CD4-positive, CD25-positive, alpha-beta regulatory T cell (primary cell): ENCODE data around the gene ALDH3B2. TPM values are rescaled to one million over a fixed set of nuclear protein-coding genes. Genes with fewer than 3 reads are reported as not detected.

Experiments used
- ATAC-seq, 2 donors: fragments of 150-1000 bp; cut with Tn5 transposase; one replicate each; pipeline ENCODE4 v1.10.0; 2021; ENCODE audit warnings: low read depth in 2 of 2, moderate number of reproducible peaks in 2 of 2, moderate library complexity in 1 of 2
- DNase-seq, 3 donors: peaks; one replicate each; pipeline versions ENCODE4 v3.0.0 to v3.0.0-alpha.2; 2012 to 2022; ENCODE audit warnings: mixed read lengths in 1 of 3
- H3K27ac ChIP-seq: one replicate; pipeline ENCODE4 v1.7.0; 2013; ENCODE audit warnings: mild to moderate bottlenecking, low read length; ENCODE audit not compliant: insufficient read depth, poor library complexity, severe bottlenecking
- H3K27me3 ChIP-seq: one replicate; pipeline ENCODE4 v1.7.0; 2013; ENCODE audit warnings: low read length; ENCODE audit not compliant: control insufficient read depth, insufficient read depth
- H3K36me3 ChIP-seq: one replicate; pipeline ENCODE4 v1.7.0; 2013; ENCODE audit warnings: mild to moderate bottlenecking, low read length, moderate library complexity; ENCODE audit not compliant: control insufficient read depth, insufficient read depth
- H3K4me1 ChIP-seq: 2 replicates; pipeline ENCODE4 v1.7.0; 2013; ENCODE audit warnings: mild to moderate bottlenecking, low read length; ENCODE audit not compliant: insufficient read depth, control insufficient read depth, poor library complexity, severe bottlenecking
- H3K4me3 ChIP-seq: one replicate; pipeline ENCODE4 v1.7.0; 2013; ENCODE audit warnings: low read depth, mild to moderate bottlenecking, low read length, moderate library complexity
- H3K9me3 ChIP-seq, 2 experiments: 1 replicate in 1 of 2; 2 replicates in 1 of 2; pipeline ENCODE4 v1.7.0; 2013; ENCODE audit warnings: low read length in 2 of 2, mild to moderate bottlenecking in 1 of 2, moderate library complexity in 1 of 2; ENCODE audit not compliant: control insufficient read depth in 2 of 2
- H3K27ac Mint-ChIP-seq, 3 donors: one replicate each; pipeline ENCODE4 v1.8.0; 2020 to 2022; ENCODE audit warnings: mild to moderate bottlenecking in 3 of 3, mixed read lengths in 3 of 3, moderate library complexity in 2 of 3
- H3K27me3 Mint-ChIP-seq: one replicate; pipeline ENCODE4 v1.8.0; 2022; ENCODE audit warnings: mild to moderate bottlenecking, mixed read lengths
- H3K36me3 Mint-ChIP-seq: one replicate; pipeline ENCODE4 v1.8.0; 2020; ENCODE audit warnings: mixed read lengths
- H3K4me1 Mint-ChIP-seq, 4 donors: one replicate each; pipeline ENCODE4 v1.8.0; 2020 to 2022; ENCODE audit warnings: mixed read lengths in 4 of 4, mild to moderate bottlenecking in 1 of 4
- H3K4me3 Mint-ChIP-seq, 4 donors: one replicate each; pipeline ENCODE4 v1.8.0; 2020 to 2022; ENCODE audit warnings: mild to moderate bottlenecking in 4 of 4, mixed read lengths in 4 of 4, moderate library complexity in 3 of 4
- H3K9me3 Mint-ChIP-seq, 7 donors: one replicate each; pipeline ENCODE4 v1.8.0; 2020 to 2022; ENCODE audit warnings: mixed read lengths in 7 of 7, mild to moderate bottlenecking in 3 of 7, moderate library complexity in 2 of 7
- polyA plus RNA-seq, 4 donors: library from polyadenylated mRNA; unstranded; fragments of 300-500 nt; fragmentation: Illumina TruSeq; gene quantifications; one replicate each; pipeline ENCODE4 v1.2.3, GENCODE V29; 2021
- total RNA-seq: library from RNA; stranded (reverse); gene quantifications from one replicate; pipeline ENCODE4 v1.2.3, GENCODE V29; 2022

ALDH3B2 gene
- total and polyA plus RNA-seq, 5 donors from 2014 or later: not detected

DNA sequence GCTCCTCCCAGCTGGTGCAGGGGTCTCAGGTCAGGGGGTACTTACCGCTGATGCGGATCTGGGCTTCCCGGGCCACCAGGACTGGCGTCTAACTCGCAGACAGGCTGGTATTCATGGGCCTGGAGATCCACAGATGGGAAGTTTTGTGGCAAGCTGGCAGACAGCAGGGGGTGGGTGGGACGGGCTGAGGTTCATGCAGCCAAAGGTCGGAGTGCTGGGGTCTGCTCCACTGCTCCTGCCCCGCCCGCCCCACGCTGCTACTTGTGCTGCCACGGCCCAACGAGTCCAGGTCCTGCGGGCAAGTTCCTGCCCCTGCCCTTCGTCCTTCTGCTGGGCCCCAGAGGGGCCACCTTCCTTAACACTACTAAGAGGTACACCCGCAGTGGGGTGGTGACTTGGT lies 27.0 kb downstream of the ALDH3B2 start:
- H3K27me3 Mint-ChIP-seq: no peaks in the 10 kb centered on the region
- ATAC-seq (no peak), DNase-seq (no peak)
- H3K4me3 Mint-ChIP-seq: peak overlapping the region in 1 of 4 donors; percentile 67
- H3K4me1 Mint-ChIP-seq: peaks cover 9 to 42% (median 24%) of the 10 kb centered on the region in 4 donors
- H3K9me3 Mint-ChIP-seq: no peaks in the 10 kb centered on the region
- no peaks in the 10 kb centered on the region for H3K27me3 ChIP-seq
- H3K36me3 ChIP-seq: no peaks in the 10 kb centered on the region
- peaks cover 36% of the 10 kb centered on the region for H3K4me1 ChIP-seq
- H3K27ac ChIP-seq: no peak overlapping the region
- peak overlapping the region in 1 of 3 donors; percentile 64 for H3K27ac Mint-ChIP-seq
- H3K9me3 ChIP-seq: no peaks in the 10 kb centered on the region
- no peak overlapping the region for H3K4me3 ChIP-seq
- no peaks in the 10 kb centered on the region for H3K36me3 Mint-ChIP-seq

DNA sequence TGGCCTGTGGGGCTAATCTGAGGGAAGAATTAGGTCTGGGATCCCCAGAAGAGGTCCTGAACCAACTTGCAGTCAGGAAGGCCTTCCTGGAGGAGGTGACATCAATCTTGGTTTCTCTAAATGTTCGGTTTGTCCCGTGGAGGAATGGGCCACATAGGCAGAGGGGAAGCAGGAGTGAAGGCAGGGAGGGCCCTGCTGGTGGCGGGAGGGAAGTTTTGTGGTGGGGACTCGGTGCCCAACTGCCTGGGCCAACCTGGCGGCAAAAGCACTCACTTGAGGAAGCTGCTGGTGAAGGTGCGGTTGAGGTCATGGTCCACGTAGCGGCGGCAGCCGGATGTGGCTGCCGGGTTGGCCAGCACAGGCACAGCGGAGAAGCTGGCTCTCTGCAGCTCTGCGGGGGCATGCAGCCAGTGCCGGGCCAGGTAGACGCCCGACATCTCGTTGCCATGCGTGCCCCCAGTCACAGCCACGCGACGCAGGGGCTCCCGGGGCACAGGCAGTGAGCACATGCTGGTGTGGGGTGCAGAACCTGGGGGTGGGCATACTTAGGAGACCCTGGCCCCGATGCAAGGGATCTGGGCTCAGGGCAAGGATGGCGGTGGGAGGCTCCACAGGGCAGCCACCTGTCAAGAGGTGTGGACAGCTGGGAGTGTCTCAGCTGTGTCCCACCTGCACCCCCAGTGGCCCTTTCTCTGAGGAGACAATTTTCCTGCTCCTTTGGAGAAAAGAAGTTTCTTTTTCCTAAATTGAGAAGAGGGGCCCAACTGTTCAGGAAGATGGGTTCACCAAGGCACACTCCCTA lies 27.7 kb downstream of the ALDH3B2 start:
- Histone ChIP-seq H3K9me3 (no peaks in the 10 kb centered on the region), H3K4me1 (peaks cover 36% of the 10 kb centered on the region), H3K4me3 (peak overlapping the region; percentile 44), H3K27ac (no peak overlapping the region), H3K27me3 (no peaks in the 10 kb centered on the region), H3K36me3 (no peaks in the 10 kb centered on the region)
- DNase-seq (peak in 2 of 3 donors; percentile 32 to 84), ATAC-seq (peak; percentile 27 to 43)
- Mint-ChIP-seq H3K36me3 (no peaks in the 10 kb centered on the region), H3K27me3 (no peaks in the 10 kb centered on the region), H3K27ac (peak overlapping the region; percentile 78 to 90 (median 82)), H3K4me3 (peak overlapping the region in 3 of 4 donors; percentile 31 to 81 (median 61)), H3K9me3 (no peaks in the 10 kb centered on the region), H3K4me1 (peaks cover 9 to 42% (median 24%) of the 10 kb centered on the region in 4 donors)

DNA sequence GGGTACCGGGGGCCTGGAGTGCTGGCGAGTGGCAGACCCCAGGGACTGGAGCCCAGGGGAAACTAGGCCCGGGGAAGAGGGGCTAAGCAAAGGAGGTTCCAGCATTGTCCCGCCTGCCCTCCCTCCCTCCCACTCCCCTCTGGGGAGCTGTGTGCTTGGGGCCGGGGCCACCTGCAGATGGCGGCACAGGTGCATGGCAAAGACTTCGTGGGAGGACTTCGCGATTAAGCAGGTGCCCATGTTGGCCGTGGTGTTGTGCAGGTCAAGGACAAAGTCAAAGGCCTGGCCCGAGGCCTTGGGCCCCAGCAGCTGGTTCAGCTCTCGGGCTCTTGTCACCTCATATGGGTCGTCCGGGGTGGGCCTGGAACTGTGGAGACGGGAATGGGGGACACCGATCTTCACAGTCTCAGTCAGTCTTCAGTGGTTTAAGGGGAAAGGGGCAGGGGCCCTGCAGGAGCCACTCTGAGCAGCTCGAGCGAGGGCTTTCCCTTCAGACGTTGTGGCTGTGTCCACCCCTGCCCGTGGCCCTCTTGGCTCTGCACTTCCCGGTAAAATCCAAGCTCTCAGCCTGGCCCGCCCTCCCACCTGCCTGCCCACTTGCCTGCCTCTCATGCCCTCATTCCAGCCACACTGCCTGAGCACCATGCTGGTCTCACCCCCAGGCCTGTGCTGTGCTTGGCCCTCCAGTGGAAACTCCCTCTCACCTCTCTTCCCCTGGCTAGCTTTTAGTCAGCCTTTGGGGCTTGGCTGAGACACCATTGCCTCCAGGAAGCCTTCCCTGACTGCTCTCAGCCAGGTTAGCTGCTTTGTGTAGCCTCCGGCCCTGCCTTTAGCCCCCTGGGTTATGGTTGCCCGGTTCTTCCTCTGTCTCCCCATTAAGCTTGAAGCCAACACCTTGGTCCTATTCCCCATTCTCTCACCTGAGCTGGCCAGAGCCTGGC lies 28.6 kb downstream of the ALDH3B2 start:
- H3K4me1 Mint-ChIP-seq: peaks cover 9 to 41% (median 24%) of the 10 kb centered on the region in 4 donors
- H3K4me1 ChIP-seq: peaks cover 36% of the 10 kb centered on the region
- ATAC-seq (no peak), DNase-seq (no peak)
- H3K36me3 ChIP-seq: no peaks in the 10 kb centered on the region
- H3K9me3 Mint-ChIP-seq: no peaks in the 10 kb centered on the region
- peak overlapping the region in 3 of 4 donors; percentile 31 to 81 (median 61) for H3K4me3 Mint-ChIP-seq
- peak overlapping the region; percentile 44 for H3K4me3 ChIP-seq
- no peaks in the 10 kb centered on the region for H3K27me3 Mint-ChIP-seq
- H3K27ac ChIP-seq: no peak overlapping the region
- peak overlapping the region; percentile 78 to 90 (median 82) for H3K27ac Mint-ChIP-seq
- no peaks in the 10 kb centered on the region for H3K36me3 Mint-ChIP-seq
- no peaks in the 10 kb centered on the region for H3K9me3 ChIP-seq
- no peaks in the 10 kb centered on the region for H3K27me3 ChIP-seq

DNA sequence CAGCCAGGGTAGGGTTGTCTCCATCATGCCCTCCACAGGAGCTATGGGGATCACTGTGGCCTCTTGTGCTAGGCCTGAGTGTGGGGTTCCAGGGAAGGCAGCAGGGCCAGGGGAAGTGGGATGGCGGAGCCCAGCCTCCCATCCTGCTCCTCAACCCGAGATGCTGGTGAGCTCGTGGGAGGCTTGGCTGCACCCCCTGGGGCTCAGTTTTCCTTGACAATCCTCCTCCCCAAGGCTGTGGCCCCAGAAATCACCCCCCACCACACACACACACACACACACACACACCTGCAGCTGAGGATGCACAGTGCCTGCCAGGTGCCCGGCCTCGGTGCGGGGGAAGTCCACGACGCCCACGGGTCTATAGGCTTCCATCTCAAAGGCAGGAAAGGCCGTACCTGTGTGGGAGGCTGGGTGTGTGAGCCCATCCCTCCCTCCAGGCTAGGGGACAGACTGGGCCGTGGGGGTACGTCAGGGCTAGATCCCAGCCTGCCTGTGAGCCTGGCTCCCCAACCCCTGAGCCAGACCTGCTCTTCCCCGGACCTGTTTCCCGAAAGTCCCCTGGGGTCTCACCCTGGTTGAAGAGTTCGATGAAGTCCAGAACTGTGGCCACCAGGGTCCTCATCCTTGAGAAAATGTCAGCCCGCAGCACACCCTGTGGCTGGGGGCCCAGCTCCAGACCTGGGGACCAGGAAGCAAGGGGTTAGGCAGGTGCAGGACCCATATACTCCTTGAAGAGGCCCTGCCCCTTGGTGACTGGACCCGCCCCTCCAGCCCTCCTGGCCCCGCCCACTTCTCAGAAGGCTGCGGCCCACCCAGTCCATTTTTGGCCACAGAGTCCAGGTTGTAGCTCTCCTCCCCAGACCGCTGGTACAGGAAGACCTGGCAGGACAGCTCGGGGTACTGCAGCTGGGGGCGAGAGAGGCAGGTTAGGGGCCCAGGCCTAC lies 29.7 kb downstream of the ALDH3B2 start:
- no peak for DNase-seq
- Mint-ChIP-seq H3K27ac (no peak overlapping the region), H3K4me3 (peak overlapping the region in 1 of 4 donors; percentile 60), H3K36me3 (no peaks in the 10 kb centered on the region), H3K4me1 (peaks cover 0 to 31% (median 17%) of the 10 kb centered on the region in 4 donors), H3K27me3 (no peaks in the 10 kb centered on the region), H3K9me3 (no peaks in the 10 kb centered on the region)
- Histone ChIP-seq H3K27ac (no peak overlapping the region), H3K4me1 (peaks cover 30% of the 10 kb centered on the region), H3K9me3 (no peaks in the 10 kb centered on the region), H3K27me3 (no peaks in the 10 kb centered on the region), H3K36me3 (no peaks in the 10 kb centered on the region), H3K4me3 (no peak overlapping the region)
- no peak for ATAC-seq

DNA sequence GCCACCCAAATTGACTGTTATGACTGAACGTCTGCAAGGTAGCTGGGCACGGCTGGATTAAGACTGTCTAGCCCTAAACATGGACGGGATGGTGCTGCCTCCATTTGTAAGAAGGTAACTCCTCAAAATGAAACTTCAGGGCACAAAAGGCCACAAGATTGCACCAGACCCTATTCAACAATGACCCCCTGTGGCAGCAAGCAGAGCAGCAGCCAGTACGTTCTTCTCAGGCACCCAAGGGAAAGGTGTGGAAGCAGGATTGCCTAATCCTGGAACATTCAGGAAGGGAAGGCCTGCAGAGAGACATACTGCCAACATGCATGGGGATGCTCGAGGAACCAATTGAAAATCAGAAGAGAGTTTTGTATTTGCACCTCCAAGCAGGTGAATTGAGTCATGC lies 30.4 kb downstream of the ALDH3B2 start:
- H3K9me3 ChIP-seq: no peaks in the 10 kb centered on the region
- H3K9me3 Mint-ChIP-seq: no peaks in the 10 kb centered on the region
- H3K4me3 Mint-ChIP-seq: peak overlapping the region in 1 of 4 donors; percentile 60
- H3K4me1 ChIP-seq: peaks cover 27% of the 10 kb centered on the region
- H3K36me3 Mint-ChIP-seq: no peaks in the 10 kb centered on the region
- H3K27me3 ChIP-seq: no peaks in the 10 kb centered on the region
- H3K4me3 ChIP-seq: no peak overlapping the region
- DNase-seq (peak in 1 of 3 donors; percentile 34), ATAC-seq (no peak)
- H3K36me3 ChIP-seq: no peaks in the 10 kb centered on the region
- H3K27ac Mint-ChIP-seq: no peak overlapping the region
- no peak overlapping the region for H3K27ac ChIP-seq
- peaks cover 0 to 27% (median 15%) of the 10 kb centered on the region in 4 donors for H3K4me1 Mint-ChIP-seq
- no peaks in the 10 kb centered on the region for H3K27me3 Mint-ChIP-seq

DNA sequence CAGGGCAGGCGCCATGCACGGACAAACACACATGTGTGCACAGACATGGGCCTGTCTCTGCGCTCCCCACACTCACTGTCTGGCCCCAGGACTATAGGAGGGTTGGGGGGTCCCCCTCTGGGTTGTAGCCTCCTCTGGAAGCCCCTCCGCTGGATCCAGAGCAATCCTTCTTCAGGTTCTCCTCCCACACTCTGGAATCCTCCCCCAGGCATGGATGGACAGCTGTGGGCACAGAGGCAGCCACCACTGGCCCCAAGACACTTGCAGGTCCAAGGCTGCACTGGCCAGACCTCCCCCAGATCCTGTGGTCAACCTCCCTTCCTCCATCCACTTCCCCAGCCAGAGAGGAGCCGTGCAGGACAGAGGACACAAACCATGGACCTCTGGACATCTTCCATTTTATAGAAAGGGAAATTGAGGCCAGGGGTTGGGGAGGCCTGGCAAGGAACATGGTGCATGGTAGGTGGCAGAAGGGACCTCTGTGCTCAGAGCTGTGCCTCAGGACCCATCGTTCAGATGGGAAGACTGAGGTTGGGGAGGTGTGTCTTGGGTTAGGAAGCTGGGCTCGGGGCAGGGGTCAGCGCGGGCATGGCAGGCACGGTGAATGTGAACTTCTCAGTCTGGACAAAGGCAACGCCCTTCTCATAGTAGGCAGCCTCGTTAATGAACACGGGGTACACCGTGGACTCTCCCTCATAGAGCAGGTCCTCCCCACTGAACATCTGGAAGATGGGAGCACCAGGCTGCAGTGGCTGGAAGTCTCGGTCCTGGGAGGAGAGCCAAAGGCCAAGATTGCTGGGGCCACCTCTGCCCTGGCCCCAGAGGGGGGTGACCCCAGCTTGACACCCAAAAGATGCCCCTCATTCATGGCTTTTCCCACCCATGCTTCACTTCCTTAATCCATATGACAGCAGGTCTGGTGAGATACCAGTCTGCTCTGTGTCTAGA lies 32.0 kb downstream of the ALDH3B2 start:
- Histone ChIP-seq H3K9me3 (no peaks in the 10 kb centered on the region), H3K36me3 (no peaks in the 10 kb centered on the region), H3K27me3 (no peaks in the 10 kb centered on the region), H3K27ac (no peak overlapping the region), H3K4me1 (peaks cover 15% of the 10 kb centered on the region), H3K4me3 (no peak overlapping the region)
- Mint-ChIP-seq H3K27me3 (peaks cover 4% of the 10 kb centered on the region), H3K4me3 (no peak overlapping the region), H3K9me3 (no peaks in the 10 kb centered on the region), H3K36me3 (no peaks in the 10 kb centered on the region), H3K27ac (peak overlapping the region; percentile 20 to 58 (median 34)), H3K4me1 (peaks cover 0 to 21% (median 9%) of the 10 kb centered on the region in 4 donors)
- DNase-seq (no peak), ATAC-seq (no peak)
